GM21825 (cell line): ENCODE results near the gene CLDN24.

Experiments
- ATAC-seq: cut with Tn5 transposase; IDR thresholded peaks from one replicate; pipeline ENCODE4 v1.9.1; 2021; ENCODE audit warnings: mild to moderate bottlenecking, moderate library complexity; ENCODE audit not compliant: unreplicated experiment

Gene CLDN24

GRCh38 chr4:183286590-183287308 is 35.5 kb downstream of the CLDN24 start:
- ATAC-seq, result peak; percentile 31

- no peak for ATAC-seq
These were observed 36.3 kb downstream of the CLDN24 start for GRCh38 chr4:183285886-183286285.

GRCh38 chr4:183284965-183285364 is 37.3 kb downstream of the CLDN24 start:
- ATAC-seq, result no peak

- ATAC-seq, result no peak
These were observed 37.9 kb downstream of the CLDN24 start for GRCh38 chr4:183284258-183284785.

DNA sequence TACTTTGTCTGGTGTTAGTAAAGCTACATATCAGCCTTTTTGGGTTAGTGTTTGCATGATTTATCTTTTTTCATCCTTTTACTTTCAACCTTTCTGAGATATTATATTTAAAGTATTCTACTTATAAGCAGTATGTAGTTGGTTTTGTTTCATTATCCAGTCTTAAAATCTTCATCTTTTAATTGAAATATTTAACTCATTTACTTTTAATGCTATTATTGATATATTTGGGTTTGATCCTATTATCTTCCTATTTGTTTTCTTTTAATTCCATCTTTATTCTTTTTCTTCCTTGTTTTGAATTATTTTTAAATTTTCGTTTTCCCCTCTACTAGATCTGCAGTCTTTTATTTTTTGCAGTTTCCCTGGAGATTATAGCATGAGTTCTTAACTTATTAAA is 46.1 kb downstream of the CLDN24 start:
- no peak for ATAC-seq

- no peak for ATAC-seq
These were observed 49.8 kb downstream of the CLDN24 start for GRCh38 chr4:183272384-183272783.
